Brain microvascular endothelial cell (primary cell): ENCODE results near the gene AHCTF1.
A peak's percentile ranks its signal among the peaks of the same experiment; 100 is the strongest.

Experiments
- DNase-seq: peaks from one replicate; pipeline ENCODE4 v3.0.0-alpha.2; 2020
- H3K27ac ChIP-seq: fragments of 250-450 bp; sonication (Bioruptor Pico); 2 replicates; pipeline ENCODE4 v1.5.1; 2020; ENCODE audit warnings: mild to moderate bottlenecking, moderate library complexity
- H3K27me3 ChIP-seq: fragments of 250-450 bp; sonication (Bioruptor Pico); replicated peaks from 2 replicates; pipeline ENCODE4 v1.5.1; 2020; ENCODE audit warnings: mild to moderate bottlenecking
- H3K36me3 ChIP-seq: fragments of 250-450 bp; sonication (Bioruptor Pico); replicated peaks from 2 replicates; pipeline ENCODE4 v1.5.1; 2020; ENCODE audit warnings: mild to moderate bottlenecking
- H3K4me3 ChIP-seq: 2 replicates; pipeline ENCODE4 v1.5.1; 2011; ENCODE audit warnings: low read depth, mild to moderate bottlenecking, control low read depth, low read length, moderate library complexity
- in situ Hi-C: cut with HindIII; loops from 2 replicates; pipeline ENCODE4 v1.10.0; 2017; ENCODE audit warnings: low sequenced_read_pairs, low pct_ligation_motif_present
- TF ChIP-seq, protein P1 (sequence below): IDR thresholded peaks from 2 replicates; pipeline ENCODE4 v1.5.1; 2011; ENCODE audit warnings: low read depth, mild to moderate bottlenecking, moderate library complexity, low read length, control low read depth, inconsistent platforms; ENCODE audit errors: missing control alignments

Gene AHCTF1

GRCh38 chr1:246801241-246802020, 130.3 kb downstream of the AHCTF1 start:
- Histone ChIP-seq H3K27me3 (no peaks in the 10 kb centered on the region), H3K36me3 (no peaks in the 10 kb centered on the region), H3K4me3 (no peak overlapping the region), H3K27ac (no peak overlapping the region)
- in situ Hi-C loops = no loop called here
- TF ChIP-seq, protein P1, sequence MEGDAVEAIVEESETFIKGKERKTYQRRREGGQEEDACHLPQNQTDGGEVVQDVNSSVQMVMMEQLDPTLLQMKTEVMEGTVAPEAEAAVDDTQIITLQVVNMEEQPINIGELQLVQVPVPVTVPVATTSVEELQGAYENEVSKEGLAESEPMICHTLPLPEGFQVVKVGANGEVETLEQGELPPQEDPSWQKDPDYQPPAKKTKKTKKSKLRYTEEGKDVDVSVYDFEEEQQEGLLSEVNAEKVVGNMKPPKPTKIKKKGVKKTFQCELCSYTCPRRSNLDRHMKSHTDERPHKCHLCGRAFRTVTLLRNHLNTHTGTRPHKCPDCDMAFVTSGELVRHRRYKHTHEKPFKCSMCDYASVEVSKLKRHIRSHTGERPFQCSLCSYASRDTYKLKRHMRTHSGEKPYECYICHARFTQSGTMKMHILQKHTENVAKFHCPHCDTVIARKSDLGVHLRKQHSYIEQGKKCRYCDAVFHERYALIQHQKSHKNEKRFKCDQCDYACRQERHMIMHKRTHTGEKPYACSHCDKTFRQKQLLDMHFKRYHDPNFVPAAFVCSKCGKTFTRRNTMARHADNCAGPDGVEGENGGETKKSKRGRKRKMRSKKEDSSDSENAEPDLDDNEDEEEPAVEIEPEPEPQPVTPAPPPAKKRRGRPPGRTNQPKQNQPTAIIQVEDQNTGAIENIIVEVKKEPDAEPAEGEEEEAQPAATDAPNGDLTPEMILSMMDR = no peak
- DNase-seq = peak; percentile 61

GRCh38 chr1:246800756-246801155, 131.0 kb downstream of the AHCTF1 start:
- no peak for DNase-seq
- H3K27me3 ChIP-seq = no peaks in the 10 kb centered on the region
- TF ChIP-seq, protein P1 = no peak
- H3K27ac ChIP-seq = no peak overlapping the region
- no peak overlapping the region for H3K4me3 ChIP-seq
- in situ Hi-C loops = no loop called here
- no peaks in the 10 kb centered on the region for H3K36me3 ChIP-seq

DNA sequence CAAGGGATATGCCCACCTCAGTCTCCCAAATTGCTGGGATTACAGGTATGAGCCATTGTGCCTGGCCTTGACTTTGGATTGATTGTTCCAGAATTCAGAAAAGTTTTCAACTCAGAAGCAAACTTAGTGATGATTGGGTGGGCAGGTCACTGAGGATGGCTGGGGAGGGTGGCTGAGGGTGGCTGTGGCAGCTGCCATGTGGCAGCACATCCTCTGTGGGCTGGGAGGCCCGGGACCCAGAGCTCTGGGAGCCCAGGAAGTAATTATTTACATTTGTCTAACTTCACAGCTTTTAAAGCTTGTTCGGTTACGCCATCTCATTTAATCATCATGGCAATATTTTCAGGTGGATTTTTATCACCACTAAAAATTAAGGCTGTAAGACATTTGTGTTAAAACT, 131.4 kb downstream of the AHCTF1 start:
- no peaks in the 10 kb centered on the region for H3K27me3 ChIP-seq
- H3K27ac ChIP-seq = no peak overlapping the region
- H3K4me3 ChIP-seq = no peak overlapping the region
- no peak for DNase-seq
- H3K36me3 ChIP-seq = no peaks in the 10 kb centered on the region
- TF ChIP-seq, protein P1 = no peak
- in situ Hi-C loops = no loop called here

DNA sequence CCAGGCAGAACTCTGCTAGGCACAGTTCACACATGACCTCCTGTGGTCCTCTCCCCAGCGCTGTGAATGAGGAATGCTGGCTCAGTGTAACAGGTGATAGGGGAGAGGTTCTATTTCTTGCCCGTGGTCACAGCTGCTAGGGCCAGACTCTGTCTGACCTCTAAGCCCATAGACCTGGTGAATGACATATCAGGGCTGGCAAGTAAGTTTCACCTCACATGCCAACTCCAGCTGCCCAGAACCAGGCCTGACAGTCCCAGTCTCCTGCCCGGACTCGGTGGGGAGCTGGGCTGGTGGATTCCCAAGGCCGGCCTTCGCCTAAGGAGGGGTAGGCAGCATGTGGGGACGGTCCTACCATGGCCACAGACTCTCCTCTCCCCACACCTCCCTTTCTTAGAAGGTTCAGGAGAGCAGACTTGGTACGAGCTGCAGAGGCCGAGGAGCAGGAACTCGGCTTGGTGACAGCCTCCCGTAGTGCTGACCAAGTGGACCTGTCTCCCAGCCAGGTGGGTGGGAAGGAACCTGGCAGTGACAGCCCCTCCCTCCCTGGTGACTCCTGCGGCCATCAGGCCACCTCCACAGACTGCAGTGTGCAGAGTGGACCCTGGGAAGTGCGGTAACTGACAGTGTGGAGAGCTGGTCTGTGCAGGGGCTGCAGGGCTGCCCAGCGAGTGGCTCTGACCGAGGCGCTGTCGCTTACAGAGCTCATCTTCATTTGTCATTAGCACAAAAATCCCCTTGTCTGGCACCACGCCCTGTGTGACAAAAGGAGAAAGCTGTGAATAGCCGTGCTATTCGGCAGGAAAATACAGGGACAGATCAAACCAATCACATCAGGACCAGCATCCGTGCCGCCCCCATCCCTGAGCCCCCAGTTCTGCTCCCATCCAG, 132.9 kb downstream of the AHCTF1 start:
- H3K27me3 ChIP-seq = no peaks in the 10 kb centered on the region
- in situ Hi-C loops = no loop called here
- H3K27ac ChIP-seq = no peak overlapping the region
- H3K36me3 ChIP-seq = no peaks in the 10 kb centered on the region
- TF ChIP-seq, protein P1 = no peak
- no peak overlapping the region for H3K4me3 ChIP-seq
- no peak for DNase-seq

GRCh38 chr1:246798107-246798506, 133.6 kb downstream of the AHCTF1 start:
- Histone ChIP-seq H3K27me3 (no peaks in the 10 kb centered on the region), H3K4me3 (no peak overlapping the region), H3K27ac (no peak overlapping the region), H3K36me3 (no peaks in the 10 kb centered on the region)
- no peak for DNase-seq
- in situ Hi-C loops = no loop called here
- TF ChIP-seq, protein P1 = no peak
